GM12878 (cell line): ENCODE data around the gene DNMT3A. TPM values are rescaled to one million over a fixed set of nuclear protein-coding genes. Genes with fewer than 3 reads are reported as not detected.

ENCODE experiments used
- ATAC-seq: fragments of 200-7000 bp; cut with Tn5 transposase; 3 replicates; pipeline ENCODE4 v1.9.1; 2020; ENCODE audit warnings: mild to moderate bottlenecking, moderate library complexity
- BruUV-seq: library from RNA; stranded (reverse); fragments of 400-500 nt; replicated peaks from 2 replicates; lab custom pipeline; 2021; lab: Mats Ljungman, UMichigan
- CTCF ChIA-PET: fragments of 300-600 bp; sonication (Branson Sonifier 250); formaldehyde crosslinking; extraction: SDS; loops from one replicate; lab custom pipeline; 2021; ENCODE audit warnings: inconsistent platforms; lab: Yijun Ruan, JAX
- POLR2A ChIA-PET: fragments of 350-600 bp; formaldehyde crosslinking; extraction: SDS; loops from one replicate; lab custom pipeline; 2021; ENCODE audit warnings: inconsistent platforms; lab: Charles Lee
- RAD21 ChIA-PET: fragments of 300-600 bp; sonication (Branson Sonifier 250); formaldehyde crosslinking; loops from one replicate; lab custom pipeline; 2023; ENCODE audit warnings: antibody characterized with exemption; ENCODE audit not compliant: unreplicated experiment; lab: Charles Lee
- SMC1A ChIA-PET: fragments of 300-600 bp; sonication (Branson Sonifier 250); formaldehyde crosslinking; loops from one replicate; lab custom pipeline; 2023; ENCODE audit not compliant: unreplicated experiment, uncharacterized antibody; lab: Charles Lee
- DNase-seq: peaks from one replicate; pipeline ENCODE4 v3.0.0-alpha.2; 2011; ENCODE audit warnings: low read depth, low spot score
- FAIRE-seq: peaks from 3 replicates; lab custom pipeline; 2011; peaks lifted over from hg19 to GRCh38; lab: Jason Lieb, UNC
- H2AFZ ChIP-seq: 2 replicates; pipeline ENCODE4 v1.6.0; 2011; ENCODE audit warnings: low read depth, low read length, control low read depth; ENCODE audit not compliant: control insufficient read depth
- H3K27ac ChIP-seq: 2 replicates; pipeline ENCODE4 v1.5.1; 2011; ENCODE audit warnings: control low read depth; ENCODE audit not compliant: control insufficient read depth, insufficient read depth
- H3K27me3 ChIP-seq, 2 experiments: replicated peaks in 1 of 2; 2 replicates each; pipeline versions ENCODE4 v1.6.0 to v1.6.1; 2011; ENCODE audit warnings: low read length in 1 of 2; ENCODE audit not compliant: control insufficient read depth in 2 of 2, insufficient read depth in 2 of 2
- H3K36me3 ChIP-seq, 2 experiments: 2 replicates each; pipeline ENCODE4 v1.5.1; 2011; ENCODE audit warnings: low read length in 1 of 2; ENCODE audit not compliant: control insufficient read depth in 2 of 2, insufficient read depth in 2 of 2
- H3K4me1 ChIP-seq: 2 replicates; pipeline ENCODE4 v1.6.1; 2011; ENCODE audit warnings: mild to moderate bottlenecking, low read length, moderate library complexity, mixed read lengths; ENCODE audit not compliant: control insufficient read depth, insufficient read depth
- H3K4me2 ChIP-seq: 2 replicates; pipeline ENCODE4 v1.6.0; 2011; ENCODE audit warnings: control low read depth; ENCODE audit not compliant: control insufficient read depth, insufficient read depth
- H3K4me3 ChIP-seq: fragments of 200-600 bp; sonication (generic); 2 replicates; pipeline ENCODE4 v1.5.1; 2016
- H3K79me2 ChIP-seq: 2 replicates; pipeline ENCODE4 v1.6.0; 2011; ENCODE audit warnings: low read length; ENCODE audit not compliant: control insufficient read depth, insufficient read depth
- H3K9ac ChIP-seq: 2 replicates; pipeline ENCODE4 v1.8.0; 2011; ENCODE audit warnings: low read length, control low read depth, mixed read lengths; ENCODE audit not compliant: control insufficient read depth, insufficient read depth
- H3K9me3 ChIP-seq: replicated peaks from 3 replicates; pipeline ENCODE4 v1.5.1; 2011; ENCODE audit warnings: mild to moderate bottlenecking, low read length; ENCODE audit not compliant: control insufficient read depth, insufficient read depth
- H4K20me1 ChIP-seq: 2 replicates; pipeline ENCODE4 v1.6.0; 2011; ENCODE audit not compliant: control insufficient read depth, insufficient read depth
- CBFB ChIP-seq: IDR thresholded peaks from 2 replicates; pipeline ENCODE4 v1.6.1; 2016; ENCODE audit warnings: antibody characterized with exemption, low read depth
- CREM ChIP-seq: IDR thresholded peaks from 2 replicates; pipeline ENCODE4 v1.6.1; 2014; ENCODE audit warnings: antibody characterized with exemption, low read depth
- IRF4 ChIP-seq: IDR thresholded peaks from 2 replicates; pipeline ENCODE4 v1.6.1; 2011; ENCODE audit warnings: low read depth, low read length
- JUNB ChIP-seq: IDR thresholded peaks from 2 replicates; pipeline ENCODE4 v1.6.1; 2016; ENCODE audit warnings: antibody characterized with exemption, mild to moderate bottlenecking
- JUND ChIP-seq: IDR thresholded peaks from 2 replicates; pipeline ENCODE4 v1.6.1; 2012; ENCODE audit warnings: low read depth, mild to moderate bottlenecking, low read length, improper control_type of control experiment, moderate library complexity
- KLF5 ChIP-seq: fragments of 450-650 bp; IDR thresholded peaks from 2 replicates; pipeline ENCODE4 v1.6.1; 2014; ENCODE audit warnings: mild to moderate bottlenecking; ENCODE audit not compliant: partially characterized antibody
- NFYB ChIP-seq: IDR thresholded peaks from 2 replicates; pipeline ENCODE4 v1.6.1; 2011; ENCODE audit warnings: low read depth, mild to moderate bottlenecking, low read length, improper control_type of control experiment, moderate library complexity; ENCODE audit not compliant: insufficient read depth
- PML ChIP-seq: IDR thresholded peaks from 2 replicates; pipeline ENCODE4 v1.6.1; 2012; ENCODE audit warnings: low read length, inconsistent platforms
- RELB ChIP-seq: fragments of 450-650 bp; IDR thresholded peaks from 2 replicates; pipeline ENCODE4 v1.6.1; 2017; ENCODE audit warnings: low read depth, mild to moderate bottlenecking, moderate library complexity
- SMAD1 ChIP-seq: fragments of 450-650 bp; IDR thresholded peaks from 2 replicates; pipeline ENCODE4 v1.6.1; 2018; ENCODE audit warnings: mild to moderate bottlenecking, low read depth; ENCODE audit not compliant: partially characterized antibody
- SREBF1 ChIP-seq: IDR thresholded peaks from 2 replicates; pipeline ENCODE4 v1.6.1; 2012; ENCODE audit warnings: mild to moderate bottlenecking, low read length
- SREBF2 ChIP-seq: IDR thresholded peaks from 2 replicates; pipeline ENCODE4 v1.6.1; 2012; ENCODE audit warnings: mild to moderate bottlenecking, low read length
- TARDBP ChIP-seq: IDR thresholded peaks from 2 replicates; pipeline ENCODE4 v1.6.1; 2016; ENCODE audit warnings: borderline replicate concordance
- WGBS: methylation state at CpG from one replicate; pipeline ENCODE4 v1.1.6; 2016; ENCODE audit warnings: low lambda C conversion rate; ENCODE audit not compliant: insufficient replicate concordance, insufficient coverage; ENCODE audit errors: missing lambda C conversion rate; 5-methylcytosine and 5-hydroxymethylcytosine counted together
- in situ Hi-C: fragments of 300-500 bp; cut with MboI; formaldehyde crosslinking; loops from 9 replicates; pipeline ENCODE4 v1.14.3; 2018; ENCODE audit warnings: mixed read lengths
- intact Hi-C: fragments of 100-400 bp; cut with micrococcal nuclease; formaldehyde crosslinking; loops from one replicate; pipeline ENCODE4 v1.14.2; 2022; ENCODE audit not compliant: unreplicated experiment
- polyA plus RNA-seq, 11 experiments: library from polyadenylated mRNA; depleted of rRNA in 4 of 11; unstranded in 6 of 11; stranded (reverse) in 5 of 11; fragments of >200 nt; fragmentation: Nextera tagmentation in 4 of 11; fragmentation: Illumina TruSeq in 1 of 11; extraction: Ambion mirVana in 4 of 11; extraction: Trizol in 1 of 11; gene quantifications; 1 replicate in 1 of 11; 2 replicates in 10 of 11; pipeline versions ENCODE4 v1.2.1 to v1.2.3, GENCODE V29; 2011 to 2016; ENCODE audit warnings: inconsistent platforms in 2 of 11, missing spikeins in 2 of 11, low read depth in 1 of 11
- total RNA-seq, 4 experiments: library from RNA; depleted of rRNA in 3 of 4; stranded (reverse); fragments of >200 nt in 3 of 4; fragmentation: Illumina TruSeq in 1 of 4; extraction: Trizol in 1 of 4; gene quantifications; 2 replicates each; pipeline versions ENCODE4 v1.2.1 to v1.2.3, GENCODE V29; 2013 to 2021
- TF ChIP-seq, protein P1 (sequence below): IDR thresholded peaks from 2 replicates; pipeline ENCODE4 v1.6.1; 2012; ENCODE audit warnings: low read depth, low read length, improper control_type of control experiment

Gene DNMT3A
- total and polyA plus RNA-seq, 10 of the 15 experiments (the other 5 are each of a cell fraction or from before 2014, with no cell fraction given) = 7.4 to 51.6 (median 17.4) TPM

DNA sequence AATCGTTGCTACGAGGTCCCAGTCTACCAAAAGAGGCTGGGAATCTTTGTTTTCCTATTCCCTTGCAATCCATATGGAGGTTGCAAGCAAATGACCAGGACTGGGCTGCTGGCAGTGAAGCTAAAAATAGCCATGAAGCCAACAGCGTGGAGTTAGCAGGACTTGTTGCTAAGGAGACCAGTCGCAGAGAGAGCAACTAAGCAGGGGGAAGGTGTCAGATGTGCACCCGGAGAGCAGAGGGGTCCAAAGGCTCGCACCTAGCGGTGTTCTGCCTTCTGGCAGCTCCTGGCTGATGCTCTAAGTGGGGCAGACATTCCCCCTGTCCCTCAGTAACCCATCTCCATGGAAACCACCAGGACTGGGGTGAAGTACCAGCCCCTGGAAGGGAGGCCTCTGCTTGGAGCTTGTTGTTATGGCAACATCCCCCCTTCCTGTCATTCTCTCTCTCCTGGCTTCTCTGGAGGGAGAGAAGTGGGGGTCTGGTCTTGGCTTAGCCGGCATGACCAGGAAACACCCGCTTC, 84.6 kb downstream of the DNMT3A start:
- Histone ChIP-seq H3K36me3 (peaks cover 3% of the 10 kb centered on the region in 2 experiments; a peak in 3 of 4 replicates), H3K9ac (no peak overlapping the region), H2AFZ (no peak overlapping the region), H3K4me1 (no peaks in the 10 kb centered on the region), H3K27me3 (no peaks in the 10 kb centered on the region), H3K4me2 (no peak overlapping the region), H3K27ac (no peak overlapping the region), H3K79me2 (no peaks in the 10 kb centered on the region), H3K9me3 (no peaks in the 10 kb centered on the region), H3K4me3 (no peak overlapping the region), H4K20me1 (no peaks in the 10 kb centered on the region)
- WGBS = 91% methylated on average over 9 of the region's 9 CpGs
- no peak for FAIRE-seq
- intact Hi-C loops = no loop called here
- no TSS peak for BruUV-seq
- ChIA-PET RAD21 (no interaction called here), CTCF (interaction anchor here (0.9 kb wide), 1 partner anchor 16 kb away, joined by 4 read pairs; no protein-coding TSS in a partner anchor), SMC1A (interaction anchor here (1.1 kb wide), 1 partner anchor 10 kb away, joined by 5 read pairs; no protein-coding TSS in a partner anchor), POLR2A (no interaction called here)
- no peak for ATAC-seq
- in situ Hi-C loops = no loop called here
- no peak for DNase-seq
- TF ChIP-seq JUND (no peak), JUNB (no peak), CREM (no peak), IRF4 (no peak), SREBF2 (no peak)

- Histone ChIP-seq H3K27me3 (no peaks in the 10 kb centered on the region), H3K9me3 (no peaks in the 10 kb centered on the region), H3K79me2 (peaks cover 5% of the 10 kb centered on the region), H3K4me2 (no peak overlapping the region), H2AFZ (no peak overlapping the region), H3K4me3 (no peak overlapping the region), H4K20me1 (no peaks in the 10 kb centered on the region), H3K27ac (no peak overlapping the region), H3K9ac (no peak overlapping the region), H3K4me1 (peaks cover 3% of the 10 kb centered on the region; the same call in 1 of the 2 replicates), H3K36me3 (peaks cover 3% of the 10 kb centered on the region in 2 experiments; a peak in 3 of 4 replicates)
- FAIRE-seq (no peak), DNase-seq (no peak), ATAC-seq (no peak)
- 80% methylated on average over 2 of the region's 2 CpGs for WGBS
- ChIA-PET SMC1A (no interaction called here), CTCF (interaction anchor here (0.9 kb wide), 1 partner anchor 17 kb away, joined by 4 read pairs; no protein-coding TSS in a partner anchor), RAD21 (no interaction called here), POLR2A (no interaction called here)
- intact Hi-C loops = no loop called here
- no TSS peak for BruUV-seq
- in situ Hi-C loops = no loop called here
- TF ChIP-seq SREBF1 = no peak
- no peak for TF ChIP-seq KLF5
- TF ChIP-seq, protein P1, sequence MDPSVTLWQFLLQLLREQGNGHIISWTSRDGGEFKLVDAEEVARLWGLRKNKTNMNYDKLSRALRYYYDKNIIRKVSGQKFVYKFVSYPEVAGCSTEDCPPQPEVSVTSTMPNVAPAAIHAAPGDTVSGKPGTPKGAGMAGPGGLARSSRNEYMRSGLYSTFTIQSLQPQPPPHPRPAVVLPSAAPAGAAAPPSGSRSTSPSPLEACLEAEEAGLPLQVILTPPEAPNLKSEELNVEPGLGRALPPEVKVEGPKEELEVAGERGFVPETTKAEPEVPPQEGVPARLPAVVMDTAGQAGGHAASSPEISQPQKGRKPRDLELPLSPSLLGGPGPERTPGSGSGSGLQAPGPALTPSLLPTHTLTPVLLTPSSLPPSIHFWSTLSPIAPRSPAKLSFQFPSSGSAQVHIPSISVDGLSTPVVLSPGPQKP = no peak
- TF ChIP-seq RELB = no peak
- no peak for TF ChIP-seq PML
- TF ChIP-seq NFYB = no peak
- TF ChIP-seq TARDBP = no peak
- no peak for TF ChIP-seq CBFB
- TF ChIP-seq SMAD1 = no peak
These were observed 85.2 kb downstream of the DNMT3A start for GRCh38 chr2:25256488-25256875.
